OCI-LY1 (cell line): ENCODE measurements around the gene PDLIM5.

Source experiments
- CTCF ChIP-seq: fragments of 200-600 bp; sonication (generic), shearing (Covaris generic); IDR thresholded peaks from 2 replicates; pipeline ENCODE4 v1.5.1; 2017; ENCODE audit warnings: mild to moderate bottlenecking, antibody characterized with exemption, low read length, moderate library complexity, mixed read lengths
- EZH2 ChIP-seq: fragments of 200-600 bp; sonication (generic), shearing (Covaris generic); IDR thresholded peaks from 2 replicates; pipeline ENCODE4 v1.8.0; 2017; ENCODE audit warnings: borderline replicate concordance, mixed run types, mild to moderate bottlenecking, antibody characterized with exemption, low read length, moderate library complexity, mixed read lengths

- TF ChIP-seq CTCF (no peak), EZH2 (no peak)
Observed at GRCh38 chr4:94567811-94568210, 116.1 kb downstream of the PDLIM5 start.
